Pancreas (tissue), 10 donors: ENCODE data around the gene FYCO1. TPM values are rescaled to one million over a fixed set of nuclear protein-coding genes. Genes with fewer than 3 reads are reported as not detected.

Experiments used
- ATAC-seq, 4 donors: fragments of 200-7000 bp; cut with Tn5 transposase; one replicate each; pipeline versions ENCODE4 v1.8.0 to v1.9.1; 2020; ENCODE audit warnings: mild to moderate bottlenecking in 4 of 4, moderate library complexity in 4 of 4
- DNase-seq, 6 donors: peaks; one replicate each; pipeline ENCODE4 v3.0.0-alpha.2; 2020
- FAIRE-seq: peaks from 2 replicates; lab custom pipeline; 2012; peaks lifted over from hg19 to GRCh38; lab: Jason Lieb, UNC
- H3K27ac ChIP-seq, 4 donors: fragments of 200-600 bp; sonication (generic); 1 replicate in 3 of 4; 2 replicates in 1 of 4; pipeline versions ENCODE4 v1.5.0 to v1.8.0; 2020
- H3K27me3 ChIP-seq, 4 donors: fragments of 200-600 bp; one replicate each; pipeline ENCODE4 v1.8.0; 2021
- H3K36me3 ChIP-seq, 3 donors: fragments of 200-600 bp; sonication (generic) in 1 of 3; one replicate each; pipeline versions ENCODE4 v1.5.0 to v1.8.0; 2020 to 2021
- H3K4me1 ChIP-seq, 3 donors: fragments of 200-600 bp; one replicate each; pipeline ENCODE4 v1.8.0; 2021
- H3K4me3 ChIP-seq, 4 donors: fragments of 200-600 bp; sonication (generic) in 2 of 4; one replicate each; pipeline versions ENCODE4 v1.5.0 to v1.8.0; 2020 to 2021
- H3K9me3 ChIP-seq, 4 donors: fragments of 200-600 bp; one replicate each; pipeline ENCODE4 v1.8.0; 2021
- WGBS, 2 donors: extraction: QIAGEN DNeasy Blood & Tissue Kit; methylation state at CpG; one replicate each; pipeline ENCODE4 v1.1.7; 2013; 5-methylcytosine and 5-hydroxymethylcytosine counted together
- intact Hi-C, 3 donors: fragments of 100-400 bp; cut with DNase I; formaldehyde crosslinking; loops; one replicate each; pipeline versions ENCODE4 v1.11.1 to v1.14.2; 2022
- polyA plus RNA-seq, 2 donors: library from polyadenylated mRNA; stranded (reverse); fragments of 200-250 nt; gene quantifications; one replicate each; pipeline ENCODE4 v1.2.3, GENCODE V29; 2013
- total RNA-seq, 6 donors: library from RNA; stranded (reverse); fragmentation: NEBNext Ultra II Directional in 4 of 6; extraction: Animal tissue kit (Norgen Biotek cat#: 25700) in 4 of 6; gene quantifications; one replicate each; pipeline versions ENCODE4 v1.2.1 to v1.2.4, GENCODE V29; 2021 to 2023
- TF ChIP-seq, protein P1 (sequence below), 4 donors: fragments of 200-600 bp; sonication (generic) in 3 of 4; IDR thresholded peaks; one replicate each; pipeline versions ENCODE4 v1.5.0 to v1.8.0; 2021; ENCODE audit warnings: antibody characterized with exemption in 4 of 4
- donor health status: healthy with polysubstance abuse.
- donor health status: DM: no; HTN: no; CAD: no; lungs with moderate emphysema.
- donor health status: DM: no; HTN: no; CAD: no.
- donor health status: control.
- donor health status: control.
- donor health status: Bipolar disorder and iron deficiency.
- donor health status: DM: yes; HTN: yes; CAD: no.
- donor health status: DM: no; HTN: no; CAD: no.
- donor health status: DM: no; HTN: no; CAD: no.
- donor health status: DM: yes; HTN: yes; CAD: no.

The FYCO1 gene
- total and polyA plus RNA-seq, 8 donors: 9.3 to 25.1 (median 15.7) TPM

DNA sequence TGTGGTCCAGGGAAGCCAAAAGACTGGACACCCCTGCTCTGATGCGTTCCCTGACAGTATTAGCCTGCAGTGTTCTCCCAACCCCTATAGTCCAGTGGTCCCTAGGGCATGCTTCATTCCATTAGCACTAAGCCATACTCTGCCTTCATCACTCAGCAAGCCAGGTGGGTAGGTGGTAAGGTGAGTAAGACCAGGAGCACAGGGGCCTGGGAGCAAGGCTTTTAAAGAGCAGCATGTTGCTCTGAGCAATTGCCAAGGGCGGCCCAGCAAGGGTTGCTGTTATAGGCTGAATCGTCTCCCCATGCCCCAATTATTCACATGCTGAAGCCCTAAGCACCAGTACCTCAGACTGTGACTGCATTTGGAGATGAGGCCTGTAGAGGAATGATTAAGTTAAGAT lies 41.3 kb downstream of the FYCO1 start:
- 95 to 97% methylated on average over 3 of the region's 3 CpGs for WGBS, 2 donors
- H3K4me3 ChIP-seq: no peak overlapping the region
- DNase-seq: no peak
- ATAC-seq: no peak
- intact Hi-C loops: no loop called here
- TF ChIP-seq, protein P1, sequence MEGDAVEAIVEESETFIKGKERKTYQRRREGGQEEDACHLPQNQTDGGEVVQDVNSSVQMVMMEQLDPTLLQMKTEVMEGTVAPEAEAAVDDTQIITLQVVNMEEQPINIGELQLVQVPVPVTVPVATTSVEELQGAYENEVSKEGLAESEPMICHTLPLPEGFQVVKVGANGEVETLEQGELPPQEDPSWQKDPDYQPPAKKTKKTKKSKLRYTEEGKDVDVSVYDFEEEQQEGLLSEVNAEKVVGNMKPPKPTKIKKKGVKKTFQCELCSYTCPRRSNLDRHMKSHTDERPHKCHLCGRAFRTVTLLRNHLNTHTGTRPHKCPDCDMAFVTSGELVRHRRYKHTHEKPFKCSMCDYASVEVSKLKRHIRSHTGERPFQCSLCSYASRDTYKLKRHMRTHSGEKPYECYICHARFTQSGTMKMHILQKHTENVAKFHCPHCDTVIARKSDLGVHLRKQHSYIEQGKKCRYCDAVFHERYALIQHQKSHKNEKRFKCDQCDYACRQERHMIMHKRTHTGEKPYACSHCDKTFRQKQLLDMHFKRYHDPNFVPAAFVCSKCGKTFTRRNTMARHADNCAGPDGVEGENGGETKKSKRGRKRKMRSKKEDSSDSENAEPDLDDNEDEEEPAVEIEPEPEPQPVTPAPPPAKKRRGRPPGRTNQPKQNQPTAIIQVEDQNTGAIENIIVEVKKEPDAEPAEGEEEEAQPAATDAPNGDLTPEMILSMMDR (IDR thresholded peaks at IDR 0.05): no peak
- peaks cover 11 to 89% (median 33%) of the 10 kb centered on the region in 3 donors for H3K36me3 ChIP-seq
- H3K27ac ChIP-seq: no peak overlapping the region
- no peak for FAIRE-seq
- H3K27me3 ChIP-seq: no peaks in the 10 kb centered on the region
- H3K4me1 ChIP-seq: no peaks in the 10 kb centered on the region
- no peaks in the 10 kb centered on the region for H3K9me3 ChIP-seq

DNA sequence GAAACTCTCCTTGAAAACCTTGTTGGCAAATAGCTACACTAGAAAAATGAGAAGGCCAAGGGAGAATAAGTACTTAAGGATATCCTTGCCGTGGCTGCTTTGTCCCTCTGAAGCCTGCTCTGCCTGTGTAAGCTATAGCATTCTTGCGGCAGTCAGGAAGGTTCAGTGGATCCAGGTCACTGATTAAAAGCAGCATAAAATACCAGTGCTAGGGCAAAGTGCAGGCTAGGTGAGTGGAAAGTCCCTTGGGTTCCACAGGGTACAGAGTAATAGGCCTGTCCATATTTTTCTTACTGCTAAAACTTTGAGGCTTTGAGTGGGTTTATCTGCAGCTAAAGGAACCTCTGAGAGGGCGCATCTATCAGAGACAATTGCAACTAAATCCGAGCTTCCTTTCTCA lies 42.1 kb downstream of the FYCO1 start:
- no peak for FAIRE-seq

DNA sequence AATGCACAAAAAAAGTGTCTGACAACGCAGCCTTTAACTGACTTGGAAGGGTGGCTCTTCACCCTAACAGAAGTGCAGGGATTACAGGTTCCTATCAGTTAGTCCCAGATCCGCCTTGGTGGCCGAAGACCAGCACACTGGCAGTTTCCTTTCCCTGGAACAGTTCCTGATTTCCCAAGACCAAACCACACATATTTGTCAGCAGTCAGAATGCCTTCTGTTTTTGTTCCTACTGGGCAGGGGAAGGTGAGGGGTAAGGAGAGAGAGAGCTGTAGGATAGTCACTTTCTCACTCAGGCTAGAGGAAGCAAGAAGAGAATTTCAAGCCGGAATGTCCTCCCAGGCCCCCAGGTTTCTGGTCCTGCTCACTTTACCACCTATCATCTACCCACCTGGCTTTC lies 43.2 kb downstream of the FYCO1 start:
- no peak overlapping the region for H3K4me3 ChIP-seq
- no peaks in the 10 kb centered on the region for H3K9me3 ChIP-seq
- intact Hi-C loops: no loop called here
- ATAC-seq: no peak
- H3K27me3 ChIP-seq: no peaks in the 10 kb centered on the region
- no peaks in the 10 kb centered on the region for H3K4me1 ChIP-seq
- DNase-seq: no peak
- TF ChIP-seq, protein P1 (IDR thresholded peaks at IDR 0.05): no peak
- peaks cover 5 to 87% (median 29%) of the 10 kb centered on the region in 3 donors for H3K36me3 ChIP-seq
- no peak overlapping the region for H3K27ac ChIP-seq
- WGBS, 2 donors: 68 to 79% methylated on average over 4 of the region's 4 CpGs
- no peak for FAIRE-seq

More for the DNA sequence above, 42.1 kb downstream of the FYCO1 start:
- H3K4me1 ChIP-seq: no peaks in the 10 kb centered on the region
- no peak overlapping the region for H3K4me3 ChIP-seq
- WGBS, 2 donors: 70 to 86% methylated on average over 4 of the region's 4 CpGs
- H3K27ac ChIP-seq: no peak overlapping the region
- TF ChIP-seq, protein P1 (IDR thresholded peaks at IDR 0.05): no peak
- H3K36me3 ChIP-seq: peaks cover 10 to 87% (median 30%) of the 10 kb centered on the region in 3 donors
- no peaks in the 10 kb centered on the region for H3K27me3 ChIP-seq
- ATAC-seq (peak in 1 of 4 donors; percentile 62), DNase-seq (no peak)
- no peaks in the 10 kb centered on the region for H3K9me3 ChIP-seq
- intact Hi-C loops: no loop called here

DNA sequence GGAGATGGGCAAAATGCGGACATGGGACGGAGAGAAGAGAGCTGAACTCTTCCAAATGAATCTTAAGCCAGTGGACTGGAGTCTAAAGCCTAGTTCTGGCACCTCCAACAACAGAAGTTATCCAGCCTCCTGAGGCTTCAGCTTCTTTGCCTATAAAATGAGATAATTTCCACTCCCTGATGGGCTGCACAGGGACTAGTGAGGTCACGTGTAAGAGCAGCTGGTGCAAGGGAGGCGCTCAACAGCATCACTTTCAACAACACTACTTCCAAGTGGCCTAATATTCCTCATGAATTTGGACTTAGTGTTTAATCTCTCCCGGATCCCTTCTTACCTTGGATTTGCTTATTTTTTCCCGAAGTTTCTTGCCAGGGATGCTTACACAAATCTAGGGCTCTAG lies 43.7 kb downstream of the FYCO1 start:
- Histone ChIP-seq H3K27ac (no peak overlapping the region), H3K36me3 (peaks cover 5 to 89% (median 29%) of the 10 kb centered on the region in 3 donors), H3K9me3 (no peaks in the 10 kb centered on the region), H3K27me3 (no peaks in the 10 kb centered on the region), H3K4me1 (no peaks in the 10 kb centered on the region), H3K4me3 (no peak overlapping the region)
- FAIRE-seq: no peak
- intact Hi-C loops: no loop called here
- DNase-seq: no peak
- TF ChIP-seq, protein P1 (IDR thresholded peaks at IDR 0.05): no peak
- no peak for ATAC-seq
- WGBS, 2 donors: 90 to 96% methylated on average over 6 of the region's 6 CpGs

DNA sequence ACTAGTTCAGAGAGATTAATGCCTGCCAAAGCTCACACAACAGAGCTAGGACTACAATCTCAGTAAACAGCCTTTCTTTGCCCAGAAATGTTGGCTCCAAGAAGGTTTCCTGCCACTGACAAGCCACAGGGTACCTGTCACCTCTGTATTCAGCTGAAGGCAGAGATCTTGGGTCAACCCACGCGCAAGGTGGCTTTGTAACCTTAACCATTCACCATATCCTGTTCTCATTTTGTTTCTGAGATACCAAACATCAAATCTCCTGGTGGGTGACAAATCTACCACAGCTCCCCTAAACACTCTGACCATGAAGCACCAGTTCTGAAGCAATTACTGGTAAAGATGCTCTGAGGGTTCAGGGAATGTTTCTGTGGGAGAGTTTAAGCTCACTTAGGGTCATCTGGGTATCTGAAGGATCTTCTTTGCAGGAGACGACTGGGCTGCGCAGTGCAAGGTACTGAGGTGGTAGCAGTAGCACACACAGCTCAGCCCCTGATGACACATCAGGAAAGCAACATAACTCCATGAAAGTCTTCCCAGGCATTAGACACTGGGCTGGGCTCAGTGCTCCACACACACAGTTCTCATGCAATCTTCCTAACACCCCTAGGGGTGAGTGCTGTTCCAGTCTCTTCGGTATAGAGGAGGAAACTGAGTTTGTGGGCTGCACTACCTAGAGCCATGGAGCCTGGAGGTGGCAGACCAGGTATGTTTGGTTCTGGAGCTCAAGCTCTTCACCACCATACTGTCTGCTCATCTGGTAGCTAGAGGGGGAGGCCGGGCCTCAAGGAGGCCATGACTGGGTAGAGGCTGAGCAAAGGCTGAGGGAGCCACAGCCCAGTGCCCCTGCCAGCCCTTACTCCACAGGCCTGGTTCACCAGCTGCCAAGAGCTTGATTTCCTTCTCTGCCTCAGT lies 44.7 kb downstream of the FYCO1 start:
- no peaks in the 10 kb centered on the region for H3K4me1 ChIP-seq
- intact Hi-C loops: no loop called here

More for the DNA sequence above, 44.7 kb downstream of the FYCO1 start:
- FAIRE-seq: no peak
- TF ChIP-seq, protein P1 (IDR thresholded peaks at IDR 0.05): no peak
- no peak for DNase-seq
- 91 to 92% methylated on average over 6 of the region's 6 CpGs for WGBS, 2 donors
- H3K36me3 ChIP-seq: peaks cover 5 to 88% (median 29%) of the 10 kb centered on the region in 3 donors
- H3K27me3 ChIP-seq: no peaks in the 10 kb centered on the region
- H3K27ac ChIP-seq: no peak overlapping the region
- H3K9me3 ChIP-seq: no peaks in the 10 kb centered on the region
- no peak overlapping the region for H3K4me3 ChIP-seq
- peak in 1 of 4 donors; percentile 27 for ATAC-seq
